Measurements from ENCODE around the gene HS3ST5. TPM values are rescaled to one million over a fixed set of nuclear protein-coding genes. Genes with fewer than 3 reads are reported as not detected.

HS3ST5 gene
- total RNA-seq, 2 experiments from 2014 or later: not detected

DNA sequence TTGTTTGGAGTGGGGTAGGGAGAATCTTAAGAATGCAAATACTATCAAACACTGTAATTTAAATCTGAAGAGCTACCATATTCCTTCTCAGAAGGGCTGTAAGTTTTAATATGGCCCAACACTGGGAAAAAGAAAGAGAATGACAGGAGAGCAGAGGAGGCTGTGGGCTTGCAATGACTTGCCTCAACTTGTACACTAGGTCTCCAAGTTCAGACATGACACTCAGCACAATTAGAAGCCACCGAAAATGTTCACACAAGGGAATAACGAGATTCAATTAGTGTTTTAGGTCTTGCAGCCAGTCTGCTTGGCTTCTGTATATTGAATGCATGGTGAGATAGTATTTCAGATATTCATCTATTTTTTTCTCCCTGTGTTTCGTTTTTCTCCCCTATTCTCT, 89.4 kb downstream of the HS3ST5 start:
- no peak for ATAC-seq
- no peak overlapping the region for H3K27ac Mint-ChIP-seq
- H3K4me1 Mint-ChIP-seq (ENCODE audit: low read depth): no peaks in the 10 kb centered on the region
- no peak for DNase-seq
- peaks cover 1% of the 10 kb centered on the region for H3K9me3 Mint-ChIP-seq
- ChIA-PET POLR2A (no interaction called here), CTCF (no interaction called here)
- no peaks in the 10 kb centered on the region for H3K27me3 Mint-ChIP-seq
- no peaks in the 10 kb centered on the region for H3K36me3 Mint-ChIP-seq (ENCODE audit: low read depth)
- TF ChIP-seq, protein P1, sequence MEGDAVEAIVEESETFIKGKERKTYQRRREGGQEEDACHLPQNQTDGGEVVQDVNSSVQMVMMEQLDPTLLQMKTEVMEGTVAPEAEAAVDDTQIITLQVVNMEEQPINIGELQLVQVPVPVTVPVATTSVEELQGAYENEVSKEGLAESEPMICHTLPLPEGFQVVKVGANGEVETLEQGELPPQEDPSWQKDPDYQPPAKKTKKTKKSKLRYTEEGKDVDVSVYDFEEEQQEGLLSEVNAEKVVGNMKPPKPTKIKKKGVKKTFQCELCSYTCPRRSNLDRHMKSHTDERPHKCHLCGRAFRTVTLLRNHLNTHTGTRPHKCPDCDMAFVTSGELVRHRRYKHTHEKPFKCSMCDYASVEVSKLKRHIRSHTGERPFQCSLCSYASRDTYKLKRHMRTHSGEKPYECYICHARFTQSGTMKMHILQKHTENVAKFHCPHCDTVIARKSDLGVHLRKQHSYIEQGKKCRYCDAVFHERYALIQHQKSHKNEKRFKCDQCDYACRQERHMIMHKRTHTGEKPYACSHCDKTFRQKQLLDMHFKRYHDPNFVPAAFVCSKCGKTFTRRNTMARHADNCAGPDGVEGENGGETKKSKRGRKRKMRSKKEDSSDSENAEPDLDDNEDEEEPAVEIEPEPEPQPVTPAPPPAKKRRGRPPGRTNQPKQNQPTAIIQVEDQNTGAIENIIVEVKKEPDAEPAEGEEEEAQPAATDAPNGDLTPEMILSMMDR (IDR thresholded peaks at IDR 0.05): no peak
- intact Hi-C loops (cut with micrococcal nuclease): no loop called here
- H3K4me3 Mint-ChIP-seq: no peak overlapping the region

DNA sequence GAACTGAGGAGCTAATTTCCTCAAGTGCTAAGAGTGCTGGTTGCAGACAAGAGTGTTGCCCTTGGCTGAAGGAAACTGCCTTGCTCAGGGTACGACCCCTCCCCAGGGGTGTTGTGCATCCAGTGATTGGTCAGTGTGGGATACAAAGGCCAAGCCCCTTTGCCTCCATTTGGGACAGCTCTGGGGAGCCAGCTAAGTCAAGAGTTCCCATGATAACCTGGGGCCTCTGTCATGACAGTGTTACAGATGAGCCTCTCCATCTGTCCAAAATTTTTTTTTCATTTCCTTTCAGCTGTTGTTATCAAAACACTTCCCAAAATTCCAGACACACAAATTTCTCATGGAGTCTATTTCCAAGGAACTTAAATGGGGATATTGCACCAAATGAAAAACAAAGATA, 93.3 kb downstream of the HS3ST5 start:
- H3K4me1 Mint-ChIP-seq (ENCODE audit: low read depth): no peaks in the 10 kb centered on the region

GRCh38 chr6:114247101-114247500, 95.7 kb downstream of the HS3ST5 start:
- Mint-ChIP-seq H3K4me1 (ENCODE audit: low read depth) (no peaks in the 10 kb centered on the region), H3K27ac (no peak overlapping the region), H3K27me3 (no peaks in the 10 kb centered on the region), H3K36me3 (ENCODE audit: low read depth) (no peaks in the 10 kb centered on the region), H3K9me3 (no peaks in the 10 kb centered on the region), H3K4me3 (no peak overlapping the region)
- DNase-seq (no peak), ATAC-seq (no peak)
- ChIA-PET CTCF (no interaction called here), POLR2A (no interaction called here)
- TF ChIP-seq, protein P1 (IDR thresholded peaks at IDR 0.05): no peak
- intact Hi-C loops (cut with micrococcal nuclease): no loop called here

More for the DNA sequence above, 93.3 kb downstream of the HS3ST5 start:
- no peak for DNase-seq
- no peak overlapping the region for H3K27ac Mint-ChIP-seq
- H3K4me3 Mint-ChIP-seq: no peak overlapping the region
- H3K36me3 Mint-ChIP-seq (ENCODE audit: low read depth): no peaks in the 10 kb centered on the region
- ATAC-seq: no peak
- no peaks in the 10 kb centered on the region for H3K9me3 Mint-ChIP-seq
- ChIA-PET CTCF (no interaction called here), POLR2A (no interaction called here)
- intact Hi-C loops (cut with micrococcal nuclease): no loop called here
- TF ChIP-seq, protein P1 (IDR thresholded peaks at IDR 0.05): no peak
- H3K27me3 Mint-ChIP-seq: no peaks in the 10 kb centered on the region

- POLR2A ChIA-PET: no interaction called here
- CTCF ChIA-PET: no interaction called here
- Mint-ChIP-seq H3K9me3 (no peaks in the 10 kb centered on the region), H3K27me3 (no peaks in the 10 kb centered on the region), H3K4me1 (ENCODE audit: low read depth) (no peaks in the 10 kb centered on the region), H3K4me3 (no peak overlapping the region), H3K27ac (no peak overlapping the region), H3K36me3 (ENCODE audit: low read depth) (no peaks in the 10 kb centered on the region)
- DNase-seq: no peak
- intact Hi-C loops (cut with micrococcal nuclease): no loop called here
- TF ChIP-seq, protein P1 (IDR thresholded peaks at IDR 0.05): no peak
- no peak for ATAC-seq
These were observed 102.0 kb downstream of the HS3ST5 start for GRCh38 chr6:114240796-114241195.

DNA sequence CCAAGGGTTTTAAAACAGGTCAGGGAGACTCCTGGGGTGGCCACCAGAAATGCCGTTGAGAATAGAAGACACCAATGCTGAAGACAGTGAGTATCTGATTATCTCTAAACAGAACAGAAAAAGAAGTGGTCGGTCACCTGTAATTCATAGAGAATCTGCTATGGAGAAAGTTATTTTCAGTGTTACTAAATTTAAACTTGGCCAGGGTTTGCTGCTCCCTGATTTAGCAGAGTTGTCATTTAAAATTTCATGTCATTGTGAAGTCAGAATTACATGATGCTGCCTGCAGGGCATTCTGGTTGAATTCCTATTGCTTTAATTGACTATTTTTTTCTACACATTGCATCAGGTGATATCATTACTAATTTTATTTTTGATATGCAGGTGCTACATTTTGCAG, 114.1 kb downstream of the HS3ST5 start:
- CTCF ChIA-PET: no interaction called here
- POLR2A ChIA-PET: no interaction called here
- H3K27me3 Mint-ChIP-seq: no peaks in the 10 kb centered on the region
- intact Hi-C loops (cut with micrococcal nuclease): no loop called here
- TF ChIP-seq, protein P1 (IDR thresholded peaks at IDR 0.05): no peak
- no peaks in the 10 kb centered on the region for H3K36me3 Mint-ChIP-seq (ENCODE audit: low read depth)
- H3K4me1 Mint-ChIP-seq (ENCODE audit: low read depth): no peaks in the 10 kb centered on the region
- H3K27ac Mint-ChIP-seq: no peak overlapping the region
- H3K4me3 Mint-ChIP-seq: no peak overlapping the region
- ATAC-seq: no peak
- H3K9me3 Mint-ChIP-seq: no peaks in the 10 kb centered on the region
- no peak for DNase-seq

Measured in activated CD8-positive, alpha-beta T cell treated with anti-CD3 and anti-CD28 coated beads for 36 hours (primary cell).